HG02623 (cell line): ENCODE results near the gene PLPP6.

Experiments used
- ATAC-seq: cut with Tn5 transposase; IDR thresholded peaks from one replicate; pipeline ENCODE4 v1.9.1; 2021; ENCODE audit warnings: moderate library complexity; ENCODE audit not compliant: unreplicated experiment

Gene PLPP6

GRCh38 chr9:4690144-4690543, 28.1 kb downstream of the PLPP6 start:
- peak; percentile 51 for ATAC-seq

GRCh38 chr9:4691795-4692194, 29.7 kb downstream of the PLPP6 start:
- no peak for ATAC-seq

- no peak for ATAC-seq
Measured at GRCh38 chr9:4700091-4700490, 38.0 kb downstream of the PLPP6 start.

- ATAC-seq: no peak
Measured at GRCh38 chr9:4700932-4701331, 38.8 kb downstream of the PLPP6 start.

GRCh38 chr9:4701526-4701925, 39.4 kb downstream of the PLPP6 start:
- no peak for ATAC-seq

- no peak for ATAC-seq
Measured at GRCh38 chr9:4704129-4704528, 42.0 kb downstream of the PLPP6 start.

GRCh38 chr9:4706021-4706420, 43.9 kb downstream of the PLPP6 start:
- ATAC-seq: no peak

GRCh38 chr9:4706971-4707622, 45.0 kb downstream of the PLPP6 start:
- ATAC-seq: no peak

GRCh38 chr9:4709380-4709779, 47.3 kb downstream of the PLPP6 start:
- no peak for ATAC-seq

- no peak for ATAC-seq
Measured at GRCh38 chr9:4713849-4714248, 51.8 kb downstream of the PLPP6 start.

- ATAC-seq: no peak
Measured at GRCh38 chr9:4714266-4715016, 52.3 kb downstream of the PLPP6 start.
